Natural killer cell (primary cell): ENCODE measurements around the gene CORO6. TPM values are rescaled to one million over a fixed set of nuclear protein-coding genes. Genes with fewer than 3 reads are reported as not detected.

Experiments
- ATAC-seq, 3 donors: fragments of 150-1000 bp in 2 of 3; fragments of 200-7000 bp in 1 of 3; cut with Tn5 transposase; 1 replicate in 1 of 3; 2 replicates in 2 of 3; pipeline ENCODE4 v1.10.0; 2021; ENCODE audit warnings: mild to moderate bottlenecking in 2 of 3, moderate library complexity in 2 of 3
- DNase-seq, 2 donors: peaks; one replicate each; pipeline versions ENCODE4 v3.0.0 to v3.0.0-alpha.2; 2013 to 2021; ENCODE audit warnings: mixed read lengths in 1 of 2
- H3K27ac ChIP-seq: one replicate; pipeline ENCODE4 v1.5.1; 2013; ENCODE audit warnings: mild to moderate bottlenecking, low read length
- H3K27me3 ChIP-seq: one replicate; pipeline ENCODE4 v1.6.1; 2013; ENCODE audit warnings: low read length; ENCODE audit not compliant: control insufficient read depth, insufficient read depth
- H3K36me3 ChIP-seq: one replicate; pipeline ENCODE4 v1.6.1; 2013; ENCODE audit warnings: low read length; ENCODE audit not compliant: control insufficient read depth, insufficient read depth
- H3K4me1 ChIP-seq: one replicate; pipeline ENCODE4 v1.6.1; 2013; ENCODE audit warnings: low read length; ENCODE audit not compliant: control insufficient read depth, insufficient read depth
- H3K4me3 ChIP-seq: one replicate; pipeline ENCODE4 v1.5.1; 2013; ENCODE audit warnings: low read length
- H3K9me3 ChIP-seq: one replicate; pipeline ENCODE4 v1.6.1; 2013; ENCODE audit warnings: low read length; ENCODE audit not compliant: control insufficient read depth, insufficient read depth
- H3K27ac Mint-ChIP-seq, 2 donors: one replicate each; pipeline ENCODE4 v1.8.0; 2022; ENCODE audit warnings: mild to moderate bottlenecking in 2 of 2, mixed read lengths in 2 of 2, moderate library complexity in 1 of 2
- H3K27me3 Mint-ChIP-seq, 2 donors: one replicate each; pipeline ENCODE4 v1.8.0; 2022; ENCODE audit warnings: low read depth in 2 of 2, mixed read lengths in 2 of 2
- H3K36me3 Mint-ChIP-seq: one replicate; pipeline ENCODE4 v1.8.0; 2022; ENCODE audit warnings: mixed read lengths
- H3K4me1 Mint-ChIP-seq, 2 donors: one replicate each; pipeline ENCODE4 v1.8.0; 2022; ENCODE audit warnings: mixed read lengths in 2 of 2
- H3K4me3 Mint-ChIP-seq: one replicate; pipeline ENCODE4 v1.8.0; 2022; ENCODE audit warnings: mild to moderate bottlenecking, moderate library complexity, mixed read lengths
- H3K9me3 Mint-ChIP-seq, 2 donors: one replicate each; pipeline ENCODE4 v1.8.0; 2022; ENCODE audit warnings: mixed read lengths in 2 of 2
- CTCF ChIP-seq: fragments of 200-600 bp; IDR thresholded peaks from one replicate; pipeline ENCODE4 v1.8.0; 2022; ENCODE audit warnings: antibody characterized with exemption
- WGBS: methylation state at CpG from one replicate; pipeline ENCODE4 v1.1.7; 2013; ENCODE audit warnings: missing lambda C conversion rate; ENCODE audit not compliant: insufficient coverage; 5-methylcytosine and 5-hydroxymethylcytosine counted together
- intact Hi-C: fragments of 100-400 bp; cut with micrococcal nuclease; formaldehyde crosslinking; loops from one replicate; pipeline ENCODE4 v1.14.2; 2022
- total RNA-seq, 4 donors: library from RNA; stranded (reverse); fragments of 120-200 nt in 1 of 4; gene quantifications; one replicate each; pipeline versions ENCODE4 v1.2.3 to v1.2.4, GENCODE V29; 2013 to 2022

Gene CORO6
- total RNA-seq, 3 donors from 2014 or later (not counting 1 experiment from before 2014, with no cell fraction given), result 2.4 to 18.7 (median 3.9) TPM

- DNase-seq (no peak), ATAC-seq (no peak)
- WGBS, result 80% methylated on average over 2 of the region's 2 CpGs
- intact Hi-C loops, result no loop called here
- Histone ChIP-seq H3K27me3 (no peaks in the 10 kb centered on the region), H3K36me3 (peaks cover 55% of the 10 kb centered on the region), H3K4me1 (no peaks in the 10 kb centered on the region), H3K27ac (no peak overlapping the region), H3K4me3 (no peak overlapping the region), H3K9me3 (no peaks in the 10 kb centered on the region)
- H3K4me1 Mint-ChIP-seq, result peaks cover 45 to 48% of the 10 kb centered on the region in 2 donors
- H3K36me3 Mint-ChIP-seq, result peaks cover 12% of the 10 kb centered on the region
- H3K27me3 Mint-ChIP-seq, result no peaks in the 10 kb centered on the region
- H3K4me3 Mint-ChIP-seq, result no peak overlapping the region
- TF ChIP-seq CTCF, result no peak
- H3K9me3 Mint-ChIP-seq, result no peaks in the 10 kb centered on the region
- H3K27ac Mint-ChIP-seq, result peak overlapping the region; percentile 29 to 32
Measured at GRCh38 chr17:29628644-29629043, 5.9 kb upstream of the CORO6 start.

GRCh38 chr17:29627951-29628350 is 5.2 kb upstream of the CORO6 start:
- peaks cover 4% of the 10 kb centered on the region for H3K4me1 ChIP-seq
- H3K27ac Mint-ChIP-seq, result peak overlapping the region; percentile 18 to 32
- H3K36me3 Mint-ChIP-seq, result peaks cover 12% of the 10 kb centered on the region
- H3K27ac ChIP-seq, result no peak overlapping the region
- no peak overlapping the region for H3K4me3 ChIP-seq
- no peaks in the 10 kb centered on the region for H3K9me3 Mint-ChIP-seq
- no peak for ATAC-seq
- no peak for DNase-seq
- H3K4me3 Mint-ChIP-seq, result no peak overlapping the region
- intact Hi-C loops, result no loop called here
- peaks cover 40 to 51% of the 10 kb centered on the region in 2 donors for H3K4me1 Mint-ChIP-seq
- no peaks in the 10 kb centered on the region for H3K27me3 ChIP-seq
- H3K9me3 ChIP-seq, result no peaks in the 10 kb centered on the region
- peaks cover 48% of the 10 kb centered on the region for H3K36me3 ChIP-seq
- 100% methylated on average over 1 of the region's 1 CpG for WGBS
- H3K27me3 Mint-ChIP-seq, result no peaks in the 10 kb centered on the region
- no peak for TF ChIP-seq CTCF

- Mint-ChIP-seq H3K27ac (peak overlapping the region in 1 of 2 donors; percentile 60), H3K4me3 (no peak overlapping the region), H3K27me3 (no peaks in the 10 kb centered on the region), H3K4me1 (peaks cover 39 to 49% of the 10 kb centered on the region in 2 donors), H3K36me3 (peaks cover 7% of the 10 kb centered on the region), H3K9me3 (no peaks in the 10 kb centered on the region)
- WGBS, result 93% methylated on average over 8 of the region's 8 CpGs
- Histone ChIP-seq H3K27ac (no peak overlapping the region), H3K9me3 (no peaks in the 10 kb centered on the region), H3K36me3 (peaks cover 21% of the 10 kb centered on the region), H3K4me3 (no peak overlapping the region), H3K4me1 (peaks cover 19% of the 10 kb centered on the region), H3K27me3 (no peaks in the 10 kb centered on the region)
- no peak for ATAC-seq
- intact Hi-C loops, result no loop called here
- no peak for TF ChIP-seq CTCF
- no peak for DNase-seq
Measured at GRCh38 chr17:29625037-29625750, 2.5 kb upstream of the CORO6 start.

- no peak overlapping the region for H3K27ac Mint-ChIP-seq
- TF ChIP-seq CTCF, result no peak
- DNase-seq, result peak in 1 of 2 donors; percentile 38
Measured at GRCh38 chr17:29624586-29624985, 1.9 kb upstream of the CORO6 start.

More at GRCh38 chr17:29624586-29624985, 1.9 kb upstream of the CORO6 start:
- no peak overlapping the region for H3K4me3 Mint-ChIP-seq
- H3K27me3 Mint-ChIP-seq, result no peaks in the 10 kb centered on the region
- Histone ChIP-seq H3K27ac (no peak overlapping the region), H3K27me3 (no peaks in the 10 kb centered on the region), H3K36me3 (peaks cover 16% of the 10 kb centered on the region), H3K4me1 (peaks cover 19% of the 10 kb centered on the region), H3K9me3 (no peaks in the 10 kb centered on the region), H3K4me3 (no peak overlapping the region)
- ATAC-seq, result no peak
- WGBS, result 52% methylated on average over 3 of the region's 4 CpGs
- H3K4me1 Mint-ChIP-seq, result peaks cover 34 to 43% of the 10 kb centered on the region in 2 donors
- H3K9me3 Mint-ChIP-seq, result no peaks in the 10 kb centered on the region
- intact Hi-C loops, result no loop called here
- peaks cover 7% of the 10 kb centered on the region for H3K36me3 Mint-ChIP-seq
